Superior temporal gyrus (tissue), 1 donor: ENCODE measurements around the gene KTN1.

Experiments used
- DNase-seq: peaks from one replicate; pipeline ENCODE4 v3.0.0-alpha.2; 2016; ENCODE audit errors: extremely low spot score

The KTN1 gene

GRCh38 chr14:55571125-55571889, 8.7 kb upstream of the KTN1 start:
- DNase-seq: no peak

GRCh38 chr14:55572578-55572977, 7.4 kb upstream of the KTN1 start:
- no peak for DNase-seq

- DNase-seq: no peak
These were observed 5.0 kb upstream of the KTN1 start for GRCh38 chr14:55574988-55575387.

GRCh38 chr14:55577229-55577628, 2.8 kb upstream of the KTN1 start:
- DNase-seq: no peak

GRCh38 chr14:55578511-55578910, 1.5 kb upstream of the KTN1 start:
- no peak for DNase-seq

GRCh38 chr14:55580470-55581341, 699 bp downstream of the KTN1 start:
- DNase-seq: no peak

GRCh38 chr14:55581342-55581771, 1.4 kb downstream of the KTN1 start:
- no peak for DNase-seq

- no peak for DNase-seq
These were observed 2.7 kb downstream of the KTN1 start for GRCh38 chr14:55582746-55583145.

GRCh38 chr14:55583942-55584468, 4.0 kb downstream of the KTN1 start:
- no peak for DNase-seq

- no peak for DNase-seq
These were observed 5.8 kb downstream of the KTN1 start for GRCh38 chr14:55585854-55586253.

- no peak for DNase-seq
These were observed 6.4 kb downstream of the KTN1 start for GRCh38 chr14:55586411-55586810.

- no peak for DNase-seq
These were observed 7.8 kb downstream of the KTN1 start for GRCh38 chr14:55587847-55588246.

GRCh38 chr14:55588259-55588699, 8.3 kb downstream of the KTN1 start:
- no peak for DNase-seq

- no peak for DNase-seq
These were observed 9.2 kb downstream of the KTN1 start for GRCh38 chr14:55589171-55589570.

- DNase-seq: no peak
These were observed 12.4 kb downstream of the KTN1 start for GRCh38 chr14:55592436-55592835.

GRCh38 chr14:55593698-55594097, 13.7 kb downstream of the KTN1 start:
- no peak for DNase-seq

- no peak for DNase-seq
These were observed 19.4 kb downstream of the KTN1 start for GRCh38 chr14:55599250-55599879.

- DNase-seq: no peak
These were observed 21.0 kb downstream of the KTN1 start for GRCh38 chr14:55600784-55601561.

- no peak for DNase-seq
These were observed 23.5 kb downstream of the KTN1 start for GRCh38 chr14:55603401-55603953.

GRCh38 chr14:55604488-55604887, 24.5 kb downstream of the KTN1 start:
- no peak for DNase-seq

GRCh38 chr14:55604900-55605418, 25.0 kb downstream of the KTN1 start:
- DNase-seq: no peak
